ENCODE measurements around the gene GPR146. TPM values are rescaled to one million over a fixed set of nuclear protein-coding genes. Genes with fewer than 3 reads are reported as not detected.

The GPR146 gene
- total and polyA plus RNA-seq, 9 of the 15 experiments (the other 6 are each of a cell fraction or from before 2014, with no cell fraction given): 0.22 to 3.6 (median 0.64) TPM; not detected in 2

DNA sequence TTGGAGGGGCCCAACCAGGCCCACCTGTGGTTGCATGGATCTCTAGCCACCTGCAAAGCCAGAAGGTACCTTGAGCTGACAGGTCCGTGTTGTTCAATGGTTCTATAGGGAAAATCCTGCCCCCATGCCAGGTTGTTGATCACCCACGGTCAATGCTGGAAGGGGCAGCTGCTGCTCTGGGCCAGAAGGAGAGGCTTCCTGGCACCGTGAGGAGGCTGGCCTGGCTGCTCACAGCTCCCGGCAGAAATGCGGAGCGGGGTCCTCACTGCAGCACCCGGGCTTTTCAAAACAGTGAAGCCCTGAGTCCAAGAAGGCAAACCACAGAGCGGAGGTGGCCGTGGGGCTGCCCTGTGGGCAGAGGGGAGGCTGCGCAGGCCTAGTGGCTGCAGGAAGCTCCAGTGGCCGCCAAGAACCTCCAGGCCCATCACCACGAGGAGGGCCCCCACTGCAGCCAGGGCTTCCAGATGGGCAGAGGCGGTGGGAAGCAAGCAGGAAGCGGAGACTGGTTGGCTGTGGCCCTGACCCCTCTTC is 25.0 kb upstream of the GPR146 start (continued):
- TF ChIP-seq, protein P1, sequence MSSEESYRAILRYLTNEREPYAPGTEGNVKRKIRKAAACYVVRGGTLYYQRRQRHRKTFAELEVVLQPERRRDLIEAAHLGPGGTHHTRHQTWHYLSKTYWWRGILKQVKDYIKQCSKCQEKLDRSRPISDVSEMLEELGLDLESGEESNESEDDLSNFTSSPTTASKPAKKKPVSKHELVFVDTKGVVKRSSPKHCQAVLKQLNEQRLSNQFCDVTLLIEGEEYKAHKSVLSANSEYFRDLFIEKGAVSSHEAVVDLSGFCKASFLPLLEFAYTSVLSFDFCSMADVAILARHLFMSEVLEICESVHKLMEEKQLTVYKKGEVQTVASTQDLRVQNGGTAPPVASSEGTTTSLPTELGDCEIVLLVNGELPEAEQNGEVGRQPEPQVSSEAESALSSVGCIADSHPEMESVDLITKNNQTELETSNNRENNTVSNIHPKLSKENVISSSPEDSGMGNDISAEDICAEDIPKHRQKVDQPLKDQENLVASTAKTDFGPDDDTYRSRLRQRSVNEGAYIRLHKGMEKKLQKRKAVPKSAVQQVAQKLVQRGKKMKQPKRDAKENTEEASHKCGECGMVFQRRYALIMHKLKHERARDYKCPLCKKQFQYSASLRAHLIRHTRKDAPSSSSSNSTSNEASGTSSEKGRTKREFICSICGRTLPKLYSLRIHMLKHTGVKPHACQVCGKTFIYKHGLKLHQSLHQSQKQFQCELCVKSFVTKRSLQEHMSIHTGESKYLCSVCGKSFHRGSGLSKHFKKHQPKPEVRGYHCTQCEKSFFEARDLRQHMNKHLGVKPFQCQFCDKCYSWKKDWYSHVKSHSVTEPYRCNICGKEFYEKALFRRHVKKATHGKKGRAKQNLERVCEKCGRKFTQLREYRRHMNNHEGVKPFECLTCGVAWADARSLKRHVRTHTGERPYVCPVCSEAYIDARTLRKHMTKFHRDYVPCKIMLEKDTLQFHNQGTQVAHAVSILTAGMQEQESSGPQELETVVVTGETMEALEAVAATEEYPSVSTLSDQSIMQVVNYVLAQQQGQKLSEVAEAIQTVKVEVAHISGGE (CRISPR knock-in tag; IDR thresholded peaks at IDR 0.05): no peak
- no peak for TF ChIP-seq ZNF253 (CRISPR knock-in tag; conservative IDR thresholded peaks at IDR 0.05)

DNA sequence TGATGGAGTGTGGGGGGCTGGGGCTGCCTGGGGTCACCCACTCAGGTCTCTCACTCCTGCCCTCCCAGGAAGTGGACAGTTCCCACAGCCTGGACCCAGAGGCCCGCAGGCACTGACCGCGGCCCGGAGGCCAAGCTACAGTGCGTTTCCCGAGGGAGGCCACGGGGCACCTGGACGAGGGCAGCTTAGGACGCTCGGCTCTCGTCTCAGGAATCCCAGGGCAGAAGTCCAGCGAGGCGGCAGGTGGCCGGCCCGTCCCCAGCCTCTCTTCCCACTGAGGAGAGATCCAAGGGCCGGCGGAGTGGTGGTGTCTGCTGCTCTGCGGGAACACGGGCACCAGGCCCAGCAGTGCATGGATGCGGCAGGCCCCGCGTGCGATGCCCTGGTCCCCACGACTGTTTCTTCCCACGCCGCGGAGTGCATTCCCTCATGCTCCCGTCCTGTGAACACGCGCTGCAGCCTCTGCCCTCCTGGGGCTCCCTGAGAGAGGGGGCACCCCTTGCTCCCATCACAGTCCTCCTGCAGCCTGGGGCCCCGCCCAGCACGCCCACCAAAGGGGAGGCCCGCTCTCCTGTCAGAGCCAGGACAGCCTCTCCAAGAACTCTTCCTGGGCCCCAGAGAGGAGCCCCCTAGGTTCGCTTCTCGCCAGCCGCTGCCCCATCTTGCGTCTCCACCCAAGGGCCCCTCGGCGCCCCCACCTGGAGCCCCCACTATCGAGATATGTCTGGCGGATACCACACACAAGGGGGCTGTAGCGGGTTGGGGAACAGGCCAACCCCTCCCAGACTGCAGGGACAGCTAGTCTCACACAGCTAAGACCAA is 24.3 kb upstream of the GPR146 start:
- H3K4me1 ChIP-seq (replicated peaks in 1 of 2; ENCODE audit: control insufficient read depth in 2 of 2, insufficient read depth in 2 of 2, low read length in 2 of 2): peaks cover 0 to 74% of the 10 kb centered on the region in 2 experiments; a peak in 2 of 5 replicates
- intact Hi-C loops (cut with micrococcal nuclease) (no loop called here), in situ Hi-C loops (cut with MboI) (no loop called here)
- CTCF ChIA-PET (ENCODE audit: low intra/inter-chr PET ratio): no interaction called here
- peaks cover 47% of the 10 kb centered on the region for H3K79me2 ChIP-seq (ENCODE audit: control insufficient read depth, insufficient read depth, low read length)
- POLR2A ChIA-PET: interaction anchor here (0.6 kb wide), 1 partner anchor 15 kb away, joined by 7 read pairs; no protein-coding TSS in a partner anchor
- no peaks in the 10 kb centered on the region for H3K9me1 ChIP-seq (ENCODE audit: control insufficient read depth, insufficient read depth, low read length)
- DNase-seq (ENCODE audit: extremely low read depth in 1 of 4, low spot score in 3 of 4) (no peak), ATAC-seq (no peak), FAIRE-seq (no peak)
- H3K27ac ChIP-seq (ENCODE audit: extremely low read depth, low read depth, low read length): no peak overlapping the region
- no TSS peak for BruUV-seq (replicated peaks)
- no peaks in the 10 kb centered on the region for H3K27me3 ChIP-seq (ENCODE audit: control insufficient read depth in 2 of 2, insufficient read depth in 2 of 2, low read length in 2 of 2)
- H2AFZ ChIP-seq (ENCODE audit: low read depth, low read length): no peak overlapping the region
- H3K36me3 ChIP-seq (ENCODE audit: control insufficient read depth, insufficient read depth, low read length): peaks cover 30% of the 10 kb centered on the region; the same call in 2 of the 3 replicates
- 99% methylated on average over 9 of the region's 42 CpGs for WGBS (ENCODE audit: insufficient coverage, low coverage, missing lambda C conversion rate)
- H3K9me3 ChIP-seq (replicated peaks; ENCODE audit: control insufficient read depth, insufficient read depth, low read depth, low read length): peaks cover 7% of the 10 kb centered on the region
- H3K4me2 ChIP-seq (ENCODE audit: insufficient read depth, low read length): no peak overlapping the region
- H3K4me3 ChIP-seq: no peak overlapping the region
- no peak overlapping the region for H3K9ac ChIP-seq (ENCODE audit: insufficient read depth in 1 of 2, low read depth in 2 of 2, low read length in 2 of 2)
- no peaks in the 10 kb centered on the region for H4K20me1 ChIP-seq (replicated peaks; ENCODE audit: control insufficient read depth, insufficient read depth, low read length)
- TF ChIP-seq POLR2G (IDR thresholded peaks at IDR 0.05; ENCODE audit: low read depth, low read length) (peak; percentile 39; the same call in 1 of the 2 replicates), ZBTB7A (IDR thresholded peaks at IDR 0.05; ENCODE audit: borderline replicate concordance, control insufficient read depth, low read depth, low read length) (no peak), DACH1 (IDR thresholded peaks at IDR 0.05; ENCODE audit: partially characterized antibody) (no peak), MCM5 (IDR thresholded peaks at IDR 0.05; ENCODE audit: low read depth) (no peak), ZNF124 (CRISPR knock-in tag; IDR thresholded peaks at IDR 0.05) (no peak), SLC30A9 (CRISPR knock-in tag; IDR thresholded peaks at IDR 0.05) (no peak), ZFPM2 (CRISPR knock-in tag; IDR thresholded peaks at IDR 0.05) (no peak), SRF (CRISPR knock-in tag; IDR thresholded peaks at IDR 0.05) (no peak), ZNF436 (CRISPR knock-in tag; IDR thresholded peaks at IDR 0.05) (no peak)
- TF ChIP-seq, protein P2, sequence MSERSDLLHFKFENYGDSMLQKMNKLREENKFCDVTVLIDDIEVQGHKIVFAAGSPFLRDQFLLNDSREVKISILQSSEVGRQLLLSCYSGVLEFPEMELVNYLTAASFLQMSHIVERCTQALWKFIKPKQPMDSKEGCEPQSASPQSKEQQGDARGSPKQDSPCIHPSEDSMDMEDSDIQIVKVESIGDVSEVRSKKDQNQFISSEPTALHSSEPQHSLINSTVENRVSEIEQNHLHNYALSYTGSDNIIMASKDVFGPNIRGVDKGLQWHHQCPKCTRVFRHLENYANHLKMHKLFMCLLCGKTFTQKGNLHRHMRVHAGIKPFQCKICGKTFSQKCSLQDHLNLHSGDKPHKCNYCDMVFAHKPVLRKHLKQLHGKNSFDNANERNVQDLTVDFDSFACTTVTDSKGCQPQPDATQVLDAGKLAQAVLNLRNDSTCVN (CRISPR knock-in tag; IDR thresholded peaks at IDR 0.05): no peak
- TF ChIP-seq, protein P3, sequence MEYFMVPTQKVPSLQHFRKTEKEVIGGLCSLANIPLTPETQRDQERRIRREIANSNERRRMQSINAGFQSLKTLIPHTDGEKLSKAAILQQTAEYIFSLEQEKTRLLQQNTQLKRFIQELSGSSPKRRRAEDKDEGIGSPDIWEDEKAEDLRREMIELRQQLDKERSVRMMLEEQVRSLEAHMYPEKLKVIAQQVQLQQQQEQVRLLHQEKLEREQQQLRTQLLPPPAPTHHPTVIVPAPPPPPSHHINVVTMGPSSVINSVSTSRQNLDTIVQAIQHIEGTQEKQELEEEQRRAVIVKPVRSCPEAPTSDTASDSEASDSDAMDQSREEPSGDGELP (CRISPR knock-in tag; IDR thresholded peaks at IDR 0.05; ENCODE audit: borderline replicate concordance): no peak
